Mononuclear cell (primary cell): Measurements from ENCODE around the gene BMP7. TPM values are rescaled to one million over a fixed set of nuclear protein-coding genes. Genes with fewer than 3 reads are reported as not detected.

Experiments
- H3K27me3 ChIP-seq: 2 replicates; pipeline ENCODE4 v1.6.0; 2011; ENCODE audit warnings: low read length, control low read depth; ENCODE audit not compliant: insufficient read depth
- H3K4me1 ChIP-seq: 2 replicates; pipeline ENCODE4 v1.5.1; 2011; ENCODE audit warnings: mild to moderate bottlenecking, low read length, control low read depth; ENCODE audit not compliant: insufficient read depth
- H3K4me3 ChIP-seq: 2 replicates; pipeline ENCODE4 v1.5.1; 2011; ENCODE audit warnings: mild to moderate bottlenecking, low read length, moderate library complexity
- H3K9me3 ChIP-seq: 2 replicates; pipeline ENCODE4 v1.5.1; 2011; ENCODE audit warnings: low read depth, mild to moderate bottlenecking, control low read depth, low read length
- total RNA-seq: library from RNA; depleted of rRNA; stranded (reverse); fragments of >200 nt; gene quantifications from one replicate; pipeline ENCODE4 v1.2.3, GENCODE V29; 2012

BMP7 gene
- total RNA-seq, 1 donor = not detected

DNA sequence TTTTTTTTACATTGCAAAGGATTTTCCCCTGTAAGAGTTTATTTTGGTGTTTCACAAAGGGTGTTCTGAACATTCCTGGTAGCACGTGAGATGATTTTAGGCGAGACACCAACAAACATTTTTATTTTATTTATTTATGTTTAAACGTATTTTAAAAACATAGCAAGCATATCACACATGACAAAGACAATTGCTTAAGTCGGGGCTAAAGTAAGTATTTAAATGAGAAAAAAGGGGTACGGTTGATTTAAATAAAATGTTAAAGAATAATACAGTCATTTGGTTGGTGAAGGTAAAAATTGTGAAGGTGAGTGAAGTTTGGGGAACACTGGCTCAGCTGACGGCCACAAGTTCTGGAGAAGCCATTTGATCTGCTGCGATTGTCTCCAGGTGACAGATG is 129.7 kb downstream of the BMP7 start:
- no peak overlapping the region for H3K4me3 ChIP-seq
- H3K4me1 ChIP-seq = no peaks in the 10 kb centered on the region
- H3K9me3 ChIP-seq = no peaks in the 10 kb centered on the region
- H3K27me3 ChIP-seq = no peaks in the 10 kb centered on the region

DNA sequence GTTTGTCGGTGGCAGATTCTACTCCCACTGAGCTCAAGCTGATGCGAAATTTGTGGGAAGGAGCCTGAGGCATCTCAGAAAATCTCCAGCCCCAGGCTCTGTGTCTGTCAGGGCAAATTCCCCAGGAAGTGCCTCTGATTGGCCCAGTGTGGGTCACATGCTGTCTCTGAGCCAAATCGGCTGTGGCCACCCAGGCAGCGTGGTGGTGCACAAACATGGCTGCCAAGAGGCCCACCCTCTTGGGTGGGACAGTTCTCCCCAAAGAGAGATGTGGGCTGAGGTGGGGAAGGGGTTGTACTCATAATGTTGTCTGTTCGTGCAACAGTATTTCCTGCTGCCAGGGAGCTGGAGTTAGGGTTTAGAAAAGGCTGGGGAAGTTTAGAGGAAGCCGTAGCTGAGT is 130.6 kb downstream of the BMP7 start:
- Histone ChIP-seq H3K27me3 (no peaks in the 10 kb centered on the region), H3K4me3 (no peak overlapping the region), H3K9me3 (no peaks in the 10 kb centered on the region), H3K4me1 (no peaks in the 10 kb centered on the region)

GRCh38 chr20:57134804-57135203 is 131.6 kb downstream of the BMP7 start:
- Histone ChIP-seq H3K4me1 (no peaks in the 10 kb centered on the region), H3K9me3 (no peaks in the 10 kb centered on the region), H3K27me3 (no peaks in the 10 kb centered on the region), H3K4me3 (no peak overlapping the region)

DNA sequence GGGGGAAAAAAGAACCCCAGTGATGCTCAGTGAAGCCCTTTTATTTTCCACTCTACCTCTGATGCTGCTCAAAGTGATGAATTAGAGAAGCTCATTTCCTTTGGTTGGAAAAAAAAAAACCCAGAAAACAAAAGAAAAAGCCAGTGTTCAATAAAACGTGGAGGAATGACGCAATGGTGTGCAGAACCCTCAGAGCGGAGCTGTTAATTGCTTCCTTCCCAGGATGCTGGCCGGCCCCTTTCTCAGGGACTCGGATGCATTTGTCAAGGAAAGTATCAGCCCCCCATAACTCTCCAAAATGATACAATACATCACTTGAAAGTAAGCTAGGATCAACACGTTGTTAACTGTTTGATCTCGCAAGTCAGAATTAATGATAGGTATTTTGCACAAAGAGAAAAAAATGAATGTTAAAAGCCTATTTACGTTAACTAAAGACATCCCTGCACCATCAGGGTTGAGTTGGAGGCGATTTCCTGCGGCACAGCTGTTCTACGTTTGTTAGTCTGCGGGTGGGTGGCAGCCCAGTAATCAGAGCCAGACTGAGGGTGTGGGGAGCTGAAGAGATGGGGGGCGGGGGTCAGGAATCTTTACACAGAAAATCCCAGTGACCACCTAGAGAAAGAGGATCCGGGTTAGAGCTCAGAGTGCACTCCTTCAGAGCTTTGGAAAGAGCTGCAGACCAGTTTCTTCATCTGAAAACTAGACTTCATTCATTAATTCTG is 132.4 kb downstream of the BMP7 start:
- Histone ChIP-seq H3K27me3 (no peaks in the 10 kb centered on the region), H3K9me3 (no peaks in the 10 kb centered on the region), H3K4me1 (no peaks in the 10 kb centered on the region), H3K4me3 (no peak overlapping the region)

DNA sequence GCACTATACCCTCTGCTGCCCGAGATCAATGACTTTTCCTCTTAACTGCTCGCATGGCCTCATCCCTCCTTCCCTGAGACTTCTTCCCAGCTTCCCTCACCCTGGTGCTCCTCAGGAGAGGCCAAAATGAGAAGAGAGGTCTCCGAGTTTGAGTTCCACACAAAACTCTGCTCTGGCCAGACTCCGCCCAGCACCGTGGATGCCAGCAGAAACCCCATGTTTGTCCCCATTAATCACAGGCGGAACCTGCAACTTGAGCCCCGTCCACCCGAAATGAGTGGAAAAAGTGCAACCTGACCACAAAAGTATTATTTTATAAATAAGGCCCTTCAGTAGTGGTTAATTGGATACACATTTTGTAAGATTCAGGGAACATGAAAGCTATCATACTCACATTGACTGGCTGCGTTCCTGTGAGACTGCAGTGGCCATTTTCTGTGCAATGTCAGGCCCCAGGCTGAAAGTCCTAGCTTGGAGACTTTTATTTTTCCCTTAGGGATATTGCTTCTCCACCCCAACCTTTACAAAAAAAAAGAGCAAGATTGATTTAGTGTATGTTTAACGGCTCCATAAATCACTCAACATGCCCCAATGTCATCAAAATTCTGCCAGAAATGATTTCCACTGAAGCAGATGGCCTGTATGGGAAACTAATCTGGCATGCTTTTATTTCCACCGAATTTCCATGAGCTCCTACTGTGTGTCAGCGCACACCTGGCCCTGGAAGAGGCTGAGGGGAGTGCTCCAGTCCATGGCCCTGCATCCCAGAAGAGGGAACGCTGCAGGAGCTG is 134.6 kb downstream of the BMP7 start:
- no peak overlapping the region for H3K4me3 ChIP-seq
- no peaks in the 10 kb centered on the region for H3K9me3 ChIP-seq
- H3K27me3 ChIP-seq = no peaks in the 10 kb centered on the region

GRCh38 chr20:57131077-57131476 is 135.4 kb downstream of the BMP7 start:
- Histone ChIP-seq H3K27me3 (no peaks in the 10 kb centered on the region), H3K4me1 (no peaks in the 10 kb centered on the region), H3K9me3 (no peaks in the 10 kb centered on the region), H3K4me3 (no peak overlapping the region)

More for the DNA sequence above, 134.6 kb downstream of the BMP7 start:
- H3K4me1 ChIP-seq = no peaks in the 10 kb centered on the region

DNA sequence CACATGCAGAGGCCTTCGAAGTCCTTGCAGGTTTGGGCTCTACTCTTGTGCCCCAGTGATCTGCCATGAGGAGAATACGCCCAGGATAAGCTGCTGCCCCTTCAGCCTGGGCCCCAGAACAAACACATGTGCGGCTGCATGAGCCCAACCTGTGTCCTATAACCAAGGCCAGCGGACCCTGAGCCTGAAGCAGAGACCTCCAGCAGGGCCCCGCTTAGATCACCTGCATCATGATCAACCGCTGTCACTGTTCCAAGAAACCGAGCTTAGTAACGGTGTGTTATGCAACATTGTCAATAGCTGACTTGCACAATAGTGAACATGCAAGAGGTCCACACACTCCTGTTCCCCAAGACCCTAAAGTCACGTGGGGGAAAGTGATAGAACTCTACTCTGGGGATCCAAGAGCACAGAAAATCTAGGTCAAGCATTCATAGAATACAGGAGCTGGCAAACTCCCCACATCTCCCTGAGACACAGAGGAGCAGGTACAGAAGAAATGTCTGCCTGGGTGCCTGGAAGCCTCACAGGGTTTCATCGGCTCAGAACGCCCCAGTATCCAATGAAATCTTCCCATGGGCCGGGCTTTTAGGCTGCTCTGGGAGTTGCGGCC is 136.2 kb downstream of the BMP7 start:
- Histone ChIP-seq H3K4me3 (no peak overlapping the region), H3K4me1 (no peaks in the 10 kb centered on the region), H3K9me3 (no peaks in the 10 kb centered on the region), H3K27me3 (no peaks in the 10 kb centered on the region)

- H3K27me3 ChIP-seq = no peaks in the 10 kb centered on the region
- H3K9me3 ChIP-seq = no peaks in the 10 kb centered on the region
- no peaks in the 10 kb centered on the region for H3K4me1 ChIP-seq
- no peak overlapping the region for H3K4me3 ChIP-seq
These were observed 137.1 kb downstream of the BMP7 start for GRCh38 chr20:57129303-57129702.

DNA sequence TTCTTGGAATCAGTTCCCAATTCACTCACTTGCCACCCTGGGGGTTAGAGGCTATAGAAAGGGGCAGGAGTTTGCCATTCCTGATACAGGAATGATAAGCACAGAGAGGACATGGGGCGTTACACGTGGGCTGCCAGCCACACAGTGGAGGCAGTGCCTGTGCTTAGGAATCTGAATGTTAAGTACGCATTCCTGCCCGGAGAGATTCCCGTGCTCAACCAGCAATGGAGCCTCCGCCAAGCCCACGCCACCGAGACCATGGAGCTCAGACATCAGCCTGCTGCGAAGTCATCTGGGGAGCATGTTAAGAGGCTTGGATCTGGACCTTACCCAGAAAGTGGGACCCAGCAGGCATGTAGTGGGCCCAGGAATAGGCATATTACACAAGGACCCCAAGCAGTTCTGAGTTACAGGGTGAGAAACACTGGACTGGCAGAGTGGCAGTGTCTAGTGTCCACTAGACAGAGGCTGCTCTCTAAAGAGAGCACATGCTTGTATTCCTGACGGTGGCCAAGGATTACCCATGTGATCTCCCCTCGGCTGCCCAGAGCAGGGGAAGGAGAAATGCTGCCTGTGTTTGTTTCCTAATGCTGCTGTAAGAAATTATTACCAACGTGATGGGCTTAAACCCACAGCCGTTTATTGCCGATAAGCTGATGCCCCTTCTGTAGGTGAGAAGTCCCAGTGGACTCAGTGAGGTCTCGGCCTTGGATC is 138.2 kb downstream of the BMP7 start:
- no peak overlapping the region for H3K4me3 ChIP-seq
- H3K4me1 ChIP-seq = no peaks in the 10 kb centered on the region
- no peaks in the 10 kb centered on the region for H3K27me3 ChIP-seq
- no peaks in the 10 kb centered on the region for H3K9me3 ChIP-seq

GRCh38 chr20:57126481-57127092 is 139.9 kb downstream of the BMP7 start:
- H3K27me3 ChIP-seq = no peaks in the 10 kb centered on the region

GRCh38 chr20:57124800-57125517 is 141.5 kb downstream of the BMP7 start:
- H3K27me3 ChIP-seq = no peaks in the 10 kb centered on the region
- H3K4me3 ChIP-seq = no peak overlapping the region
- H3K9me3 ChIP-seq = no peaks in the 10 kb centered on the region
- H3K4me1 ChIP-seq = no peaks in the 10 kb centered on the region

More at GRCh38 chr20:57126481-57127092, 139.9 kb downstream of the BMP7 start:
- H3K4me3 ChIP-seq = no peak overlapping the region
- no peaks in the 10 kb centered on the region for H3K9me3 ChIP-seq
- H3K4me1 ChIP-seq = no peaks in the 10 kb centered on the region

DNA sequence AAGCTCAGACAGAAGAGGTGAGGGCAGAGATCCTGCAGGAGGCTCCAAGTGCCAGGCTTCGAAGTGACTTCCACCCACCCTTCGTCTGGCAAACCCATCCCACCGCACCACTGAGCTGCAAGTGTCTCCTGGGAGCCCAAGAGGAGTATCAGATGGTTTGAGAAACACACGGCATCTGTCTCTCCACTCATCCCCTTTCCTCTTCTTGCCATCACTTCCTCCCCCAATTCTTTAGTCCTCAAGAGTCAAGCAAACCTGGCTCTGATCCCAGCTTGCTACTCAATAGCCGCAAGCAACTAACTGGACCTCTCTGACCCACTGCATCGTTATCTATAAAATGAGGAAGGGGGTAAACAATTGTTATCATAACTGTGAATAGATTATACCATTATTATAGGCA is 142.1 kb downstream of the BMP7 start:
- no peaks in the 10 kb centered on the region for H3K9me3 ChIP-seq
- H3K4me1 ChIP-seq = no peaks in the 10 kb centered on the region
- H3K4me3 ChIP-seq = no peak overlapping the region
- H3K27me3 ChIP-seq = no peaks in the 10 kb centered on the region

DNA sequence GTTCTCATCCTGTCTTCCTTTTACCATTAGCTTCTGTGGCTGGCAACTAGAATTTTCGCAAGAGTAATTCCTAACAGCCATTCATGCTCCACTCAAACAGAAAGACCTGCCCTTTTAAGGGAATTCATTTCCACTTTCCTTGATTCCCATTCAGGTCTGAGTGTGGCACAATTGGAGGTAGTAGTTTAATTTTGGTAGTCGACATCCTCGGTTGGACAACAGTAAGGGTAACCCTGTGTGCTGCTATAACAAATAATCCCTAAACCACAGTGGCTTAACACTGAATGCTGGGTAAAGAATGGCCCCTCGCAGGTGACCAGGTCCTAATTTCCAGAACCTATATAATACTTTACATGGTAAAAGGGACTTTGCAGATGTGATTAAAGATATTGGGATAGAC is 142.9 kb downstream of the BMP7 start:
- Histone ChIP-seq H3K4me3 (no peak overlapping the region), H3K27me3 (no peaks in the 10 kb centered on the region), H3K9me3 (no peaks in the 10 kb centered on the region), H3K4me1 (no peaks in the 10 kb centered on the region)
